K562 (cell line): ENCODE results near the gene RARA. TPM values are rescaled to one million over a fixed set of nuclear protein-coding genes. Genes with fewer than 3 reads are reported as not detected.
A peak's percentile ranks its signal among the peaks of the same experiment; 100 is the strongest.

ENCODE experiments used
- ATAC-seq: fragments of 200-7000 bp; cut with Tn5 transposase; 3 replicates; pipeline ENCODE4 v1.9.1; 2020; ENCODE audit warnings: moderate library complexity
- BruUV-seq: library from RNA; stranded (reverse); fragments of 400-500 nt; replicated peaks from 2 replicates; lab custom pipeline; 2021; lab: Mats Ljungman, UMichigan
- CTCF ChIA-PET: fragments of 300-600 bp; formaldehyde crosslinking; extraction: SDS; loops from one replicate; lab custom pipeline; 2021; ENCODE audit warnings: low intra/inter-chr PET ratio; lab: Yijun Ruan, JAX
- POLR2A ChIA-PET: fragments of 300-600, 350-650 bp; sonication (Branson Sonifier 250); formaldehyde crosslinking; extraction: SDS; loops from one replicate; lab custom pipeline; 2021; ENCODE audit warnings: antibody characterized with exemption, inconsistent platforms; lab: Yijun Ruan, JAX
- DNase-seq, 4 experiments: peaks; one replicate each; pipeline versions ENCODE4 v3.0.0 to v3.0.0-alpha.2; 2011 to 2018; ENCODE audit warnings: low spot score in 3 of 4, mixed read lengths in 3 of 4; ENCODE audit errors: extremely low read depth in 1 of 4
- FAIRE-seq: peaks from 2 replicates; lab custom pipeline; 2011; peaks lifted over from hg19 to GRCh38; lab: Jason Lieb, UNC
- H2AFZ ChIP-seq: 2 replicates; pipeline ENCODE4 v1.6.0; 2011; ENCODE audit warnings: low read depth, low read length, control low read depth, inconsistent platforms
- H3K27ac ChIP-seq: fragments of 200-600 bp; 3 replicates; pipeline ENCODE4 v1.8.0; 2011; ENCODE audit warnings: low read depth, mild to moderate bottlenecking, control low read depth, inconsistent platforms, low read length, moderate library complexity, mixed read lengths; ENCODE audit errors: extremely low read depth
- H3K27me3 ChIP-seq, 2 experiments: fragments of 300-600 bp in 1 of 2; 2 replicates in 1 of 2; 3 replicates in 1 of 2; pipeline versions ENCODE4 v1.6.0 to v1.8.0; 2011; ENCODE audit warnings: inconsistent platforms in 2 of 2, low read length in 2 of 2, mild to moderate bottlenecking in 1 of 2, mixed read lengths in 1 of 2, moderate library complexity in 1 of 2; ENCODE audit not compliant: control insufficient read depth in 2 of 2, insufficient read depth in 2 of 2
- H3K36me3 ChIP-seq: fragments of 300-600 bp; 3 replicates; pipeline ENCODE4 v1.8.0; 2011; ENCODE audit warnings: mild to moderate bottlenecking, low read length, inconsistent platforms; ENCODE audit not compliant: control insufficient read depth, insufficient read depth
- H3K4me1 ChIP-seq, 2 experiments: fragments of 200-600 bp in 1 of 2; replicated peaks in 1 of 2; 2 replicates in 1 of 2; 3 replicates in 1 of 2; pipeline versions ENCODE4 v1.5.1 to v1.8.0; 2011; ENCODE audit warnings: inconsistent platforms in 2 of 2, low read length in 2 of 2, mild to moderate bottlenecking in 1 of 2, mixed read lengths in 1 of 2, moderate library complexity in 1 of 2; ENCODE audit not compliant: control insufficient read depth in 2 of 2, insufficient read depth in 2 of 2
- H3K4me2 ChIP-seq: 2 replicates; pipeline ENCODE4 v1.6.1; 2011; ENCODE audit warnings: low read length, control low read depth, inconsistent platforms, mixed read lengths; ENCODE audit not compliant: insufficient read depth
- H3K4me3 ChIP-seq: fragments of 200-600 bp; sonication (generic), shearing (Covaris generic); 2 replicates; pipeline ENCODE4 v1.5.1; 2016; ENCODE audit warnings: control low read depth, inconsistent platforms
- H3K79me2 ChIP-seq: fragments of 200-600 bp; 3 replicates; pipeline ENCODE4 v1.8.0; 2011; ENCODE audit warnings: low read length, inconsistent platforms; ENCODE audit not compliant: control insufficient read depth, insufficient read depth
- H3K9ac ChIP-seq, 2 experiments: 2 replicates each; pipeline versions ENCODE4 v1.6.0 to v1.6.1; 2011; ENCODE audit warnings: low read depth in 2 of 2, low read length in 2 of 2, control low read depth in 1 of 2, inconsistent platforms in 1 of 2, mild to moderate bottlenecking in 1 of 2, mixed read lengths in 1 of 2; ENCODE audit not compliant: insufficient read depth in 1 of 2
- H3K9me1 ChIP-seq: one replicate; pipeline ENCODE4 v1.6.0; 2011; ENCODE audit warnings: inconsistent platforms, mild to moderate bottlenecking, low read length, moderate library complexity; ENCODE audit not compliant: control insufficient read depth, insufficient read depth
- H3K9me3 ChIP-seq: replicated peaks from 2 replicates; pipeline ENCODE4 v1.5.1; 2011; ENCODE audit warnings: low read depth, low read length, inconsistent platforms; ENCODE audit not compliant: control insufficient read depth, insufficient read depth
- H4K20me1 ChIP-seq: replicated peaks from 2 replicates; pipeline ENCODE4 v1.6.1; 2011; ENCODE audit warnings: low read length, inconsistent platforms, mixed read lengths; ENCODE audit not compliant: control insufficient read depth, insufficient read depth
- PRDM10 ChIP-seq: fragments of 450-650 bp; IDR thresholded peaks from 2 replicates; pipeline ENCODE4 v1.6.1; 2018; ENCODE audit not compliant: partially characterized antibody
- ZNF780A ChIP-seq: fragments of 250-450 bp; sonication (Bioruptor Pico); IDR thresholded peaks from 2 replicates; pipeline ENCODE4 v1.5.0; 2021; ENCODE audit warnings: mild to moderate bottlenecking
- WGBS: fragments of 100-300 bp; shearing (Covaris generic); methylation state at CpG from one replicate; pipeline ENCODE4 v1.1.6; 2016; ENCODE audit warnings: low coverage, mixed read lengths; ENCODE audit not compliant: insufficient coverage; ENCODE audit errors: missing lambda C conversion rate; 5-methylcytosine and 5-hydroxymethylcytosine counted together
- in situ Hi-C: fragments of 300-500 bp; cut with MboI; formaldehyde crosslinking; loops from 4 replicates; pipeline ENCODE4 v1.15.0; 2018; ENCODE audit warnings: inconsistent platforms, mixed read lengths
- intact Hi-C: fragments of 100-400 bp; cut with micrococcal nuclease; formaldehyde crosslinking; loops from 2 replicates; pipeline ENCODE4 v1.14.2; 2022
- polyA plus RNA-seq, 8 experiments: library from polyadenylated mRNA; depleted of rRNA in 4 of 8; stranded (reverse) in 5 of 8; unstranded in 3 of 8; fragments of >200 nt; fragmentation: Nextera tagmentation in 2 of 8; fragmentation: Illumina TruSeq in 1 of 8; extraction: Ambion mirVana in 2 of 8; extraction: Trizol in 1 of 8; gene quantifications; 2 replicates each; pipeline versions ENCODE4 v1.2.1 to v1.2.3, GENCODE V29; 2011 to 2014; ENCODE audit warnings: inconsistent platforms in 1 of 8, missing spikeins in 1 of 8
- total RNA-seq, 7 experiments: library from RNA; depleted of rRNA in 6 of 7; stranded (reverse); fragments of >200 nt in 6 of 7; fragmentation: Illumina TruSeq in 2 of 7; extraction: Trizol in 2 of 7; gene quantifications; 2 replicates each; pipeline versions ENCODE4 v1.2.1 to v1.2.3, GENCODE V29; 2011 to 2021; ENCODE audit warnings: low replicate concordance in 1 of 7

RARA gene
- total and polyA plus RNA-seq, 9 of the 15 experiments (the other 6 are each of a cell fraction or from before 2014, with no cell fraction given): 0.10 to 28.0 (median 7.9) TPM

- no peak for FAIRE-seq
- Histone ChIP-seq H3K36me3 (peaks cover 44% of the 10 kb centered on the region), H3K4me3 (no peak overlapping the region)
- TF ChIP-seq PRDM10 (peak; percentile 40), ZNF780A (no peak)
- TF ChIP-seq, all 486 proteins: peak for 1
- in situ Hi-C loops (loop anchor here (25.0 kb wide), 1 partner anchor 269 kb away; the partner anchor contains the start of gene CSF3), intact Hi-C loops (no loop called here)
- Histone ChIP-seq H3K4me1 (no peaks in the 10 kb centered on the region), H3K9ac (no peak overlapping the region), H3K9me3 (no peaks in the 10 kb centered on the region), H3K79me2 (no peaks in the 10 kb centered on the region), H3K4me2 (no peak overlapping the region), H4K20me1 (no peaks in the 10 kb centered on the region), H2AFZ (no peak overlapping the region), H3K27ac (no peak overlapping the region), H3K9me1 (no peaks in the 10 kb centered on the region), H3K27me3 (no peaks in the 10 kb centered on the region)
- 59% methylated on average over 2 of the region's 2 CpGs for WGBS
- ChIA-PET CTCF (interaction anchor here (0.6 kb wide), 1 partner anchor 61 kb away, joined by 3 read pairs; no protein-coding TSS in a partner anchor), POLR2A (interaction anchor here (0.6 to 1.3 kb wide), 2 partner anchors 29 to 222 kb away, joined by 3 to 4 read pairs; no protein-coding TSS in a partner anchor)
- no TSS peak for BruUV-seq
- DNase-seq (no peak), ATAC-seq (no peak)
Measured at GRCh38 chr17:40281663-40282062, 27.3 kb upstream of the RARA start.
